Amniotic stem cell (primary cell): Measurements from ENCODE around the gene GNB4.

ENCODE experiments used
- DNase-seq: peaks from one replicate; lab custom pipeline; 2025; lab: John Stamatoyannopoulos, UW

Gene GNB4

GRCh38 chr3:179436517-179436916, 14.8 kb downstream of the GNB4 start:
- no peak for DNase-seq

GRCh38 chr3:179432451-179432850, 18.8 kb downstream of the GNB4 start:
- no peak for DNase-seq

- no peak for DNase-seq
Observed at GRCh38 chr3:179432021-179432420, 19.2 kb downstream of the GNB4 start.

DNA sequence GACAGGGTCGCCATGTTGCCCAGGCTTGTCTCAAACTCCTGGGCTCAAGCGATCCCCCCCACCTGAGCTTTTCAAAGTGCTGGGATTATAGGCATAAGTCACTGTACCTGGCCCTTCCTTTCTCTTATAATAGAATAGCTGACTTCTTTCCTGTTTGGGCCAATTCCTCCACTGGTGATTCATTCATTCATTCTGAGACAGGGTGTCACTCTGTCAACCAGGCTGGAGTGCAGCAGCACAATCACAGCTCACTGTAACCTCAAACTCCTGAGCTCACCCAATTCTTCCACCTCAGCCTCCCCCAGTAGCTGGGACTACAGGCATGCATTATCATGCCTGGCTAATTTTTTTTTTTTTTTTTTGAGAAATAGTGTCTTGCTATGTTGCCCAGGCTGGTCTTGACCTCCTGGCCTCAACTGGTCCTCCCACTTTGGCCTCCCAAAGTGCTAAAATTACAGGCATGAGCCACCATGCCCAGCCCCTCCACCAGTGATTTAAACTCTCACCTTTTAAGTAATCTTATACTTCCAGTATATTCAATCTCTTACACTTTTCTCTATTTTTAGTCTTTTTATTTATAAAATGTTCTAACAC, 20.9 kb downstream of the GNB4 start:
- no peak for DNase-seq

- DNase-seq = no peak
Observed at GRCh38 chr3:179428876-179429548, 22.3 kb downstream of the GNB4 start.

DNA sequence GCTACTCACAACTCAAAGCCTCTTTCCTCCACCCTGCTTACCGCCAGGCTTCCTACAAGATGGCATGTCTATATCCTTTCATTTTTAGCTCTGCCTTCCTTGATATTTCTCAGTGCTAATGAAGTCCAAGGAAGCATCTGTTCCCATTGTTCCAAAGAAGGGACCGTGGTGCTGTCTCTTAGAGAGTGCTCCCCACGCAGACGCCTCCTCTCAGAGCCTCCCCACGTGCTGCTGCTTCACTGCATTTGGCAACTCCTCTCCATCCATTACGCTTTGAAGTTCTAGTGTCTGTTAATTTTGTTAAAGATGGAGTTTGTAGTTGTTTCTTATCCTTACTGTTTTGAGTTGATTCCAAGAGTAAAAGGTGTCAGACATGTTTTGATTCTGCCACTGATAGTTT, 26.2 kb downstream of the GNB4 start:
- no peak for DNase-seq

- no peak for DNase-seq
Observed at GRCh38 chr3:179421500-179421899, 29.8 kb downstream of the GNB4 start.

GRCh38 chr3:179418610-179419009, 32.7 kb downstream of the GNB4 start:
- DNase-seq = no peak

- no peak for DNase-seq
Observed at GRCh38 chr3:179416681-179417080, 34.6 kb downstream of the GNB4 start.

DNA sequence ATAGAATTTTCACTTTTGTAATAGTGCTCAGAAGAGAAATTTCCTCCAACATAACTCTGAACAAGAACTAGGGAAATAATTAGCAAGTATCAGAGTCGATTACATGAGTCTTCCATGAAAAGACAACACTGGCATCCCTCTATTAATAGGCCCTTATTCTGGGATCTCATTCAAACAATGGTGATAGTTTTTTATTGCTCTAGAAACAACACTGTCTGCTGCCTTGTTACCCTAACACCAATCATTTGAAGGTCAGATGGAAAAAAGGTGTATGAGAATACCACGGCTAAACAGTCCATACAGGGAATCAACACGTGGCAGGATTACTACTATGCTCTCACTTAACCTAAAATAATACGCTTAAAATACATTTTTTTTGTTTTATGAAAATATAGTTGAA, 35.9 kb downstream of the GNB4 start:
- no peak for DNase-seq

DNA sequence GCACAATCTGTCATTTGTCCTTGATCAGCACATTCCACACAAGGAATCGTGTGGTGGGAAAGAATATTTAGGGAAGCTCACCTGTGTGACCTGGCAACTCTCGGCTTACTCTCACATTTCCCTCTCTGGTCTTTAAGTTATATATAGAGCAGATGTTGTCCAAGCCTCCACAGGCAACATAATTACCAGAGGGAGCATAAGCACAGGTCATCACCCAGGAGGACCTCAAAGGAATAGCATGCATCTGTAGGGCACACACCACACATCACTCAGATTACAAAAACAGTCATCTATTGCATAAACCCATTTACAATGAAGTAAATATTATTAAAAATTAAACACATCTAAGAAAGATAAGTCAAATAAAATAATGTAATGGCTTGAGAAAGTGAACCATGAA, 36.5 kb downstream of the GNB4 start:
- no peak for DNase-seq

DNA sequence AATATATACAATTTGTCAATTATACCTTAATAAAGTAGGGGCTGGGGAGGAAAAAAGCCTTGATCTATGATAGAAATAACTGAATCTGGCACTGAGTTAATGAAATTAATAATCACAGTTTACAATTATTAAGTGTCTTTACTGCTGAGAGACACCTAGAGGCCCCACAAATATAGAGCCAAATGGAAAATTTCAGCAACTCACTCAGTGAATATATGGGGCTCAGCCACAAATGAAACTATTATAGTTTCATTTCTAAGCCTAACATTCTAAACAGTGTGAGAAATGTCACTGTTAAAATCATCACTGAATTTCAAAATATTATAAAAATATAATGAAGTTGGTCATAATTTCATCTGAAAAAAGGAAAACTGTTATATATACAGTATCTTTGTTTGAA, 40.3 kb downstream of the GNB4 start:
- DNase-seq = no peak

- DNase-seq = no peak
Observed at GRCh38 chr3:179410331-179410730, 40.9 kb downstream of the GNB4 start.

DNA sequence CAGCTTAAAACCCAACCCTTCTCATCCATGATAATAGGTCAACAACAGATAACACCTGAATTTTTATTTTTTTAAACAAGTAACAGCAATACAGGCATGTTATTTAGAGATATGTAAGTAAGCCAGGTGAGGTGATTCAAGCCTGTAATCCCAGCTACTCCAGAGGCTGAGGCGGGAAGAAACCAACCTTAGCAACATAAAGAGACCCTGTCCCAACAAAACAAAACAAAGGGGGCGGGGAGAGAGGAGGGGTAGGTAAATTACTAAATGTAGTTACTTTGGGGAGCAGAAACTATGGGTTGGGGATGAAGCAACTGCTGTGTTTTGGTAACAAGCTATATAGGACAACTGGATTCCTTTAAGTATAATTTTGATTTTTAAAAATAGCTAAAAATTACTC, 47.0 kb downstream of the GNB4 start:
- DNase-seq = no peak

GRCh38 chr3:179402963-179403362, 48.3 kb downstream of the GNB4 start:
- no peak for DNase-seq

DNA sequence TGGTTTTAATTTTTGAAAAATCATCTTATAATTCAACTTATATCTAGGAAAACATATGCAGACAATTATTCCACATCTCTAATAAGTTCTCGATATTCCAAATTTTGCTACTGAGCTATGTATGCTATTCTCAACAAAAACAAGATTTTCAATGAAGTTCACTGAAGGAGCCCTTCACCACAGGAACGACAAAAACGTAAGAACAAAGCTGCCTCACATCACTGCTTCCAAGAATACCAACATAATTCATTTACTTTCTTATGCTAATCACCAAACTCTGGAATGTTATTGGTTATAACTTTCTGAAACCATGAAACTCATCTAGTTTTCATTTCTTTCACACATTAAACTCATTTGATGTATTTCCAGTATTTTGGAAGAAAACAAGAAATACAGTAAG, 49.7 kb downstream of the GNB4 start:
- no peak for DNase-seq

DNA sequence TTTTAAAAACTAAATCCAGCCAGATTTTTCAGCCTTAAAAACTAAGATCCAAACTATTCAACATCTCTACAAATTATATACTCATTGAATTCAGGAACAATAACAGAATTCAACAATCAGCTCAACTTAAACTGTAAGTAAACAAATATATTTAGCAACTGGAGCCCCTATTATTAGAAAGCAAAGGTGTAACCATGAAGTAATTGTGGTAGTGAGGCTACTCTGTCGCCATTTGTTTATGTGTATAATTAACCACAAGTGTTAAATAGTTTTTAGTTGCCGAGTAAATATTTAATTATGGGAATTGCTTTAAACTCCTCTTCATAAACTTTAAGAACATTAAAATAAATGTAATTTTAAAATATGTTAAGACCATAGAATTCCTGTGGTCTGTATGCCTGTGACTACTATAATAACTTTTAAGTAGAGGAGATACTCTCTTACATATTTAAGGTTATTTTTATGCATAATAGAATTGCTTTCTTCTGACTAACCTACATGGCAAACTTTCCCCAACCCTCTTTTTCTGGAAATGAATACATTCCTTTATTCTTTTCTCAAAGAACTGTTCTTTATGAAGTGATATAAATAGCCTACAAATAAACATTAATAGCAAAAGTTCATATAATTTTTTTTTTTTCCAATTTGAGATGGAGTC, 52.6 kb downstream of the GNB4 start:
- no peak for DNase-seq

DNA sequence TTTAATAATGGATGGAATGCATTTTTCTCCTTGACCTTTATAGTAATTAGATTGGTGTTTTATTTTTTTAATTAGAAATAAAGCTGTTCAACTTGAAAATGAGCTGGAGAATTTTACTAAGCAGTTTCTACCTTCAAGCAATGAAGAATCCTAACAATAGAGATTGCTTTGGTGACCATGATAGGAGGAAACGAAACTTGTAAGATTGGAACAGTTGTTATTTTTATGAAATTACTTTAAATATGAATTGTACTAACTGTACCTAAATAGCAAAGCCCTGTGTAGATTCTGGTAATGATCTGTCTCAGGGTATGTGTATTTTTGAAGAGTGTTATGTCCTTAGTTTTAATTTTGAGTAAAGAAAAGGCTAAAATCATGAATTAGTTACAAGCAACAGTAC, 59.4 kb downstream of the GNB4 start:
- no peak for DNase-seq

GRCh38 chr3:179376474-179376873, 74.8 kb downstream of the GNB4 start:
- no peak for DNase-seq

DNA sequence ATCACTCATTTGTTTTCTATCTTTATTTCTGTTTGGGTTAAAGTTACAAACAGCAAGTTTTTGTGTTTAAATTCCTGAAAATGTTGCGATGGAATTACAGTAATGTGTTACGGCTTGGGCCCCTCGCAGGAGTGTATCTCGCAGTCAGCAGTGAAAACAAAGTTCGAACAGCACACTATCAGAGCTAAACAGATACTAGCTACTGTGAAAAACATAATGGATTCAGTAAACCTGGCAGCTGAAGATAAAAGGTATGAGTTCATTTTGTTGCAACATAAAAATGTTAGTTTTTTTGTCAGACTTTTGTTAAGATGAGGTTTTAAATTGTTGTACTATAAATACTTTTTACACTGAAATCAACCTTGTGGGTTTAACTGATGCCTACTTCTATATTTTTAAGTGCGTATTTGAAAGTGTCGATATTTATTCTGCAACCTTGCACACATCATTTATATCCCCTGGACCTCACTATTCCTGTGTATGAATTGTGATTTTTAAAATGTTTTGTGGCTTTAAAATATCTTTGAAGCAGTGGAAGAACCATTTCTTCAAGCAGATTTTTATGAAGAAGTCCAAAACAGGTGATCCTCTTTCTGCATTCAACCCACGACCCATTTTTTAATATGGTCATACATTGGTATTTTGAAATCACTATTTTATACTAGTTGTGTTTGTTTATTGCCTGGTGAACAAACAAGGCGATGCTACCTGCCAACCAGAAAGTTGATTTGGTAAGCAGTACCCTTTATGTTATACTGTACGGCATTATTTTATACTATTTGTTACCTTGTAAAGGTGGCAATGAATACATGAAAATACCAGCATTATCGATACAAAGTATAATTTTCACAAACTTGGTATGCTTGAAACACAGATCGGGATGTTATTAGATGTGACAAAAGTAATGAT, 75.9 kb downstream of the GNB4 start:
- DNase-seq = no peak

- no peak for DNase-seq
Observed at GRCh38 chr3:179373938-179374337, 77.3 kb downstream of the GNB4 start.

- no peak for DNase-seq
Observed at GRCh38 chr3:179369621-179370020, 81.6 kb downstream of the GNB4 start.

DNA sequence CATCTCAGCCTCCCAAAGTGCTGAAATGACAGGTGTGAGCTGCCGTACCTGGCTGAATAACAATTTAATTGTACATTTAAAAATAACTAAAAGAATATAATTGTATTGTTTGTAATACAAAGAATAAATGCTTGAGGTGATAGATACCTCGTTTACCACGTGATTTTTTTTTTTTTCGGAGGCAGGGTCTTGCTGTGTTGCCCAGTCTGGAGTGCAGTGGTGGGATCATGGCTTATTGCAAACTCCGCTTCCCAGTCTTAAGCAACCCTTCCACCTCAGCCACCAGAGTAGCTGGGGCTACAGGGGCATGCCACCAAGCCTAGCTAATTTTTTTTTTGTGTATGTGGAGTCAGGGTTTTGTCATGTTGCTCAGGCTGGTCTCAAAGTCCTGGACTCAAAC, 87.9 kb downstream of the GNB4 start:
- no peak for DNase-seq
